Adipocyte (in vitro differentiated cells): Measurements from ENCODE around the gene PDZRN3.

Source experiments
- DNase-seq: peaks from one replicate; pipeline ENCODE4 v3.0.0-alpha.2; 2015; ENCODE audit warnings: low read depth
- H3K27me3 ChIP-seq: replicated peaks from 2 replicates; pipeline ENCODE4 v1.7.0; 2013; ENCODE audit warnings: mild to moderate bottlenecking, low read length, moderate library complexity; ENCODE audit not compliant: control insufficient read depth, insufficient read depth
- H3K36me3 ChIP-seq: 2 replicates; pipeline ENCODE4 v1.7.0; 2013; ENCODE audit warnings: low read length, mild to moderate bottlenecking, moderate library complexity; ENCODE audit not compliant: control insufficient read depth, insufficient read depth, severe bottlenecking
- H3K4me1 ChIP-seq: 2 replicates; pipeline ENCODE4 v1.7.0; 2013; ENCODE audit warnings: mild to moderate bottlenecking, low read length, moderate library complexity; ENCODE audit not compliant: control insufficient read depth, insufficient read depth
- H3K4me3 ChIP-seq: 2 replicates; pipeline ENCODE4 v1.7.0; 2013; ENCODE audit warnings: mild to moderate bottlenecking, low read length, moderate library complexity
- H3K9ac ChIP-seq: 2 replicates; pipeline ENCODE4 v1.7.0; 2013; ENCODE audit warnings: mild to moderate bottlenecking, low read length, moderate library complexity
- H3K9me3 ChIP-seq: 2 replicates; pipeline ENCODE4 v1.7.0; 2013; ENCODE audit warnings: mild to moderate bottlenecking, low read length, moderate library complexity; ENCODE audit not compliant: control insufficient read depth

The PDZRN3 gene

DNA sequence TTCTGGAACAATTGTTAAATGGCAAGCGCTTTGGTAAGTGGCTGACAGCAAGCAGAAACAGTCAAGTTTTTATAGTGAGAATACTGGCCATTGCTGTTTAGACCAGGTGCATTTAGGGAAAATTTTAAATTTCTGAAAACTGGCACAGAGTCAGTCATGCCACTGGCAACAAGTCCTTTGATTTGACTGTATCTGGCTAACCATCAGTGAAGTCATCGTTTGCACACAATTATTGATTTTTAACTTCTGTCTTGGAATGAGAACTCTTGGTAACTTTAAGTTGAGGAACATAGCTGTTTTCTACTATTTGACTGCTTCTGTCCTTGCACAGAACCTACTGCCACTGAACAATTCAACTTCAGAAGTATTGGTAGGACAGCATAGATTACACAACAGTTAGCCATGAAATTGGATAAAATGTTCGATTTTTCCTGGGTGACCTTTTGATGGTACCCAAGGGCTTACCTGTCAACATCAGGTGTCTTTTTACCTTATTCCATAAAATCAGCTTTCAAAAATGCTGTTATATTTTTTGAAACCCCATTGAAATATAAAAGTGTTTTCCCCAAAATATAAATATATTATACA is 225.0 kb downstream of the PDZRN3 start:
- H3K36me3 ChIP-seq: peaks cover 54% of the 10 kb centered on the region
- H3K27me3 ChIP-seq: no peaks in the 10 kb centered on the region
- no peak overlapping the region for H3K4me3 ChIP-seq
- no peaks in the 10 kb centered on the region for H3K9me3 ChIP-seq
- no peak overlapping the region for H3K9ac ChIP-seq
- peaks cover 25% of the 10 kb centered on the region for H3K4me1 ChIP-seq
- DNase-seq: no peak

DNA sequence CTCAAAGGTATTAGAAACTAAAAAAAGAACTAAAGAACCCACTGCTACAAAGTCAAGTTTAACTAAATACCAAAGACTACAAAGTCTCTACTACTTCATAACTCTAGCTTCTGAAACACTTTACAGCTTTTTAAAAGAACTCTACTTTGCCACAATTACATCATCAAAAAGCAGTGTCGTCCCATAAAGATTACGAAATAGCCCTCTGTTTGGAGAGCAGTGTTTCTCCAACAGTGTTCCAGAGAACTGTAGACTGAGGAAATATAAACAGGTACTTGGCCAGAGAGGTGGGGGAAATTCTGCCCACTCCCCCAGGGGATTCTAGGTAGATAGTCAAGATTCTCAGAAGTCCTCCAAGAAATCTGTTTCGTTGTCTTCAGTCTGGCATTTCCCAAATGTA is 225.6 kb downstream of the PDZRN3 start:
- Histone ChIP-seq H3K4me1 (peaks cover 25% of the 10 kb centered on the region), H3K27me3 (no peaks in the 10 kb centered on the region), H3K9ac (no peak overlapping the region), H3K4me3 (no peak overlapping the region), H3K36me3 (peaks cover 60% of the 10 kb centered on the region), H3K9me3 (no peaks in the 10 kb centered on the region)
- DNase-seq: peak; percentile 81

DNA sequence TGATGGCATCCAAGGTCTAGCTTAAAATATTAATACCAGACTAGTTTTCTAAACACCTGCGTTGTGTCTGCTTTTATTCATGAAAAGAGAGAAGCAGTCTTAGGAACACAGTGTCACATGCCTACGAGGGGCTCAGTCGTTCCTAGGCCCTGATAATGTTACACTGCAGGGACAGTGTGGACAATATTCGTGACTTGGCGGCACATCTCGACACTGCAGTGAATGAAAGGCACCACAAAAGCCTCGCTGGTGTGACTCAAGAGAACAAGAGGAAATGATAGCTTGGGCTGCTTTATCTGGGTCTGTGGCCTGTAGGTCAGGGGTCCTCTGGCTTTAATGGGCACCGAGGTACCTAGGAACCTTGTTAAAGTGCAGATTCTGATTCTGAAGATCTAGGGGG is 226.7 kb downstream of the PDZRN3 start:
- Histone ChIP-seq H3K27me3 (no peaks in the 10 kb centered on the region), H3K4me1 (peaks cover 25% of the 10 kb centered on the region), H3K9ac (no peak overlapping the region), H3K36me3 (peaks cover 59% of the 10 kb centered on the region), H3K9me3 (no peaks in the 10 kb centered on the region), H3K4me3 (no peak overlapping the region)
- DNase-seq: no peak

DNA sequence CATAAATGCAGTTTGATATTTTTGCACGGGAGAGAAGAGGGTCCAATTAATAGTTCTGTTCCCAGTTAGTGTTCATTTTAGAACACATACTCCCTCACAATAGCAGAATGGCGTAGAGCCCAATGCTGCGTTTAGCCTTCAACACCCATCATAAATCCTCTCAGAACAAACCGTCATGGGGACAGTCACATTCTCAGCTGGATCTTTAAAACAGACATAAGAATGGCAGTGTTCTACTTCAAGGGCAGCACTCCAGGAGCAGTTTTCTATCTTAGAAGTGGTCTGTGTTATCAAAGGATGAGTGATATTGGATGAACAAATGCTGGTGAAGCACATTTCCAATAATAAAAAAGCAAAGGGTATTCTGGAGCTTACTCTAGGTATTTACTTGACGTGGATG is 230.5 kb downstream of the PDZRN3 start:
- Histone ChIP-seq H3K9me3 (no peaks in the 10 kb centered on the region), H3K4me1 (peaks cover 17% of the 10 kb centered on the region), H3K36me3 (peaks cover 74% of the 10 kb centered on the region), H3K27me3 (no peaks in the 10 kb centered on the region), H3K9ac (no peak overlapping the region), H3K4me3 (no peak overlapping the region)
- DNase-seq: no peak

DNA sequence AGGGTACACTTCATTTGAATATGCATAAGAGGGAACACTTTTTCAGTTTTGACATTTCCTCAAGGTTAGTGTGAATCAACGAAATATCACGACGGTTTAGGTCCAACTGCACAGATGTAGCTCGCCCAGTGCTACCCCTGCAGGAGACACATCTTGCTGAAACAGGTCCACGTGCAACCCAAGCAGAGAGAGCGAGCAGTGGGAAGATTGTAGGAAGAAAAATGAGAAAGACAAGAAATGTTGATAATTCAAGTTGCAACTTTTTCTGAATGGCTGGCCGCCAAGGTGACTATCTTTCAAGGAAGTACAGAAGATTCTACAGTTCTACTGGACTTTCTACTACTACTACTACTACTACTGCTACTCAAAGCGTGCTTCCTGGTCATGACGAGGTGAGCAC is 231.7 kb downstream of the PDZRN3 start:
- DNase-seq: no peak
- no peak overlapping the region for H3K4me3 ChIP-seq
- H3K9me3 ChIP-seq: no peaks in the 10 kb centered on the region
- peaks cover 16% of the 10 kb centered on the region for H3K4me1 ChIP-seq
- no peaks in the 10 kb centered on the region for H3K27me3 ChIP-seq
- peaks cover 81% of the 10 kb centered on the region for H3K36me3 ChIP-seq
- H3K9ac ChIP-seq: no peak overlapping the region

DNA sequence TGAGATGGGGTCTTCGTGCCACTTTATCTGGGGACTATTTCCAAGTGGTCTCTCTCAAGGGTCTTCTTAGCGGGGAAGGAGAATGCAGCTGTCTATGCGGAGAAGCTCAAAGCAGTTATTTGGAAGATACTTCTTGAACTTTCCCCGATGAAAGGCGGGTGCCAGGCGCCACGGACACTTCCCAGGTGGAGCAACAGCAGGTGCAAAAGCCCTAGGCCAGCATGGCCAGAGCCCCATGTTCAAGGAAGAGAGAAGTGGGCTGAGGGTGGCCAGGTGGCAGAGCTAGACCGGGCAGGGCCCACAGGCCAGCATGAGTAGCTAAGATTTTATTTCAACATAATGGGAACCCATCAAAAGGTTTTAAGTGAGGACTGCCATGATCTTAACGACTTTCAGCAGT is 232.8 kb downstream of the PDZRN3 start:
- peaks cover 16% of the 10 kb centered on the region for H3K4me1 ChIP-seq
- H3K9me3 ChIP-seq: no peaks in the 10 kb centered on the region
- H3K27me3 ChIP-seq: no peaks in the 10 kb centered on the region
- H3K4me3 ChIP-seq: no peak overlapping the region
- no peak overlapping the region for H3K9ac ChIP-seq
- no peak for DNase-seq
- peaks cover 80% of the 10 kb centered on the region for H3K36me3 ChIP-seq

DNA sequence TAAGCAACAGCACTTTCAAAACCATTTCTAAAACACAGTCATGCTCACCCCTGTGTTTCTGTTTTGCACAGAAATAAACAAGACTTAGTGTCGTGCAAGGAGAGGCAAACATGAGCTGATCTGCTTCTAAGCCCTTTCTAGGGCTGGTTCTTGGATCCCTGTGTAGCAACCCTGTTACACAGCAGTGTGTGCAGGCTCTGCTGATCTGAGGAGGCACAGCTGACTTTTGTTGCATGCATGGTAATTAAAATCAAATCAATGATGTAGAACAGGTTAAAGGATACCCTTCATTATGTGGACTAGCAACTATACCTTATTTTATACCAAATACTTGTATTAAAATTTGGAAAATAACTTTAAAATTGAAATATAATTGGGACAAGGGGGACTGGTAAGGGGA is 234.8 kb downstream of the PDZRN3 start:
- Histone ChIP-seq H3K36me3 (peaks cover 79% of the 10 kb centered on the region), H3K9ac (no peak overlapping the region), H3K9me3 (no peaks in the 10 kb centered on the region), H3K4me3 (no peak overlapping the region), H3K27me3 (no peaks in the 10 kb centered on the region), H3K4me1 (peaks cover 16% of the 10 kb centered on the region)
- DNase-seq: no peak

DNA sequence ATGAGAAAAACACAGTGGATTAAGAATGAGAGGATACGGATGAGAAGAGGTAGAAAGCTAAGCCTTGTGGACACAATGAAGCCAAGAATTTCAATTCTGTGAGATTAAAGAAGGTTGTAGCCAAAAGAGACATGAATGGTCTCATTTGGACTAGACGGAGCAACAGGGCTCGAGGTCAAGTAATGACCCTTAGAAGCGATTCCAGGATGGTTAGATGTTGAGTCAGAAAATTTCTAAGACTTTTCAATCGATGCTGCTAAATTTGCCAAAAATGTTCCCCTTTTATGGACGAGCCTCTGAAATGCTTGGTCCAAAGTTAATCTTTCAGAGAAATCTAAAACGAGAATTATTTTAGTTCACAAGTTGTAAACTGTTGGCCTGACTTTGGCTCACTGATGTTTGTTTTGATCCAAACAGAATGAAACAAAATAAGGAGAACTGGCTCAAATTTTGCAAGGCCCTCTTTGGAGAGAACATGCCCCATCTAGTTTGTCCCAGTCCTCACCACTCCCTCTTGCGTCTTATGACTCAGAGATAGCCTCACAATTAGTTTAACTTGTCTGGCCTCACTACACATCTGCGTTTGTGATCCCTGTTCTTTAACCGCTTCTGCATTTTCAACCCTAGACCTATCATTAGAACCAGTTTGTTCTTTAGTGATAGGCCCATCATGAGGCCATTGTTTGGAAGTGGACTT is 235.5 kb downstream of the PDZRN3 start:
- H3K36me3 ChIP-seq: peaks cover 79% of the 10 kb centered on the region
- H3K4me1 ChIP-seq: peaks cover 16% of the 10 kb centered on the region

DNA sequence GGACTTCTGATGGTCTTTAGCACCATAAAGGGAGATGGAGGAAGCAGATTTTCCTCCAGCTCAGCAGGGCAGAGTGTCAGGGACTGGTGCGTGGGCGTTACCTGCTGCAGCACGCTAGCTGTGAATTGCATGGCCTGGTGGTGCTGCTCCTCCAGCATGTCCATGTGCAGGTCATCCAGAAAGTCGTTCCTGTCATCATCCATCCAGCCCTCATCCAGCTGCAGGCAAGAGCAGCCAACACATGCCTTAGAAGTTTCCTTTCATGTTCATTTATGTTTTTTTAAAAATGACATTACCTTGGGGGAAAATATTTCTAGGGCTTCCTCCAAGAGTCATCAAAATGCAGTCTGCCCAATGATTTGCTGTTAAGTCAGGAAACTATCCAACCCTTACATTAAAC is 239.2 kb downstream of the PDZRN3 start:
- H3K9me3 ChIP-seq: no peaks in the 10 kb centered on the region
- peaks cover 86% of the 10 kb centered on the region for H3K36me3 ChIP-seq
- no peak overlapping the region for H3K4me3 ChIP-seq
- DNase-seq: no peak
- peaks cover 16% of the 10 kb centered on the region for H3K4me1 ChIP-seq
- H3K27me3 ChIP-seq: no peaks in the 10 kb centered on the region
- H3K9ac ChIP-seq: no peak overlapping the region

More for the DNA sequence above, 235.5 kb downstream of the PDZRN3 start:
- Histone ChIP-seq H3K9me3 (no peaks in the 10 kb centered on the region), H3K9ac (no peak overlapping the region), H3K4me3 (no peak overlapping the region), H3K27me3 (no peaks in the 10 kb centered on the region)
- no peak for DNase-seq

DNA sequence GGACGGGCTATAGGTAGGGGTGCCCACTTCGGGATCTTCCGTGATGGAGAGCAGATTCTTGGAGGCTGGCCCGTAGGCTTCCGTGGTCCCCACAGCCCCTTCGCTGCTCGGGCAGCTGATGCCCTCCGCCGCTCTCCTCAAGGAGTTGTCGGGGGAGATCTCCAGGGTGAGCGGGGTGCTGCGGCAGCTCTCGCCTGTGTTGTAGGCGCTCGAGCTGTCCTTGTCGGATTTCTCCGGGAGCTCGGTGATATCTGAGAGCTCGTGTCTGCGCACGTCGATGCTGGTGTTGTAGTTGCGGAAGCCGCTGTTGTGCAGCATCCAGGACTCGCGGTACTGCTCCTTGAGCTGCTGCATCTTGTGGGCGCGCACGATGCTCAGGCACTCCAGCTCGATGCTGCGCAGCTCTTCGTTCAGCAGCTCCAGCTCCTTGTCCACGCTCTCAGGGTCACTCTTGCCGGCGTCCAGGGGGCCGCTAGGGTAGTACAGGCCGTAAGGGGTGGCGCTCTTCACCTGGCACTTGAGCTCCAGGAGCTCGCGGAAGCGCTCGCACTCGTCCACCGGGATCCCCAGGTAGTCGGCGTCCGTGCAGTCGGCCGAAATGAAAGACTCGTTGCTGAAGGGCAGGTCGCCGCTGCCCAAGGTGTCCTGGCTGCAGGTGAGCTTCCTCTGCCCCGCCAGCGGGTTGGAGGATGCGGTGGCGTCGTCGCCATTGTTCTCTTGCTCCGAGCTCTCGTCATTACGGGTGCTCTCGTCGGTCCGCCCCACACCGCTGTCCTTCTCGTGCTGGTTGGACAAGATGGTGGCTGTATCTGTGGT is 240.4 kb downstream of the PDZRN3 start:
- H3K36me3 ChIP-seq: peaks cover 73% of the 10 kb centered on the region
- no peak overlapping the region for H3K9ac ChIP-seq
- peaks cover 9% of the 10 kb centered on the region for H3K4me1 ChIP-seq
- no peaks in the 10 kb centered on the region for H3K27me3 ChIP-seq
- no peaks in the 10 kb centered on the region for H3K9me3 ChIP-seq
- DNase-seq: no peak
- H3K4me3 ChIP-seq: no peak overlapping the region

DNA sequence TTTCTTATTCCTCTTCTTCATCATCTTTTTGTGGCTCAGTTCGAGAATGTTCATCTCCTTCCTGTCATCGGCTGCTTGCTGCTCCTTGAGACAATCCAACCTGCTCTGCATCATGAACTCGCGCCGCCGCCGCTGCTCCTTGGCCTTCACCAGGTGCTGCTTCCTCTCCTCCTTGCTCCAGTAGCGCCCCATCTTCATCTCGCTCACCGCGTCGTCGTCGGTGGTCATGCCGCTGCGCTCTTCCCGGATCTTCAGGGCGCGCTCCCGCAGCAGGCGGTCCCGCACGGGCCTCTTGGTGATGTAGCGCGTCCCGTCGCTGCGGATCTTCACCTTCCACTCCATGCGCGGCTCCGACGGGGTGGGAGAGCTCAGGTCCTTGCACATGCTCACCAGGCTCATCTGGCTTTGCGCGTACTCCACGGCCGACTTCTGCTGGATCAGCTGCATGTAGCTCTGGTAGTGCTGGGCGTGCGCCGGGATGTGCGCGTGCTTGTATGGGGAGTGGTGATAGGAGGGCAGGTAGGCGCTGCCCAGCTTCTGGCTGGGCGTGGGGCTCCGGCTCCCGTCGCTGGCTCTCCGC is 241.2 kb downstream of the PDZRN3 start:
- Histone ChIP-seq H3K9ac (no peak overlapping the region), H3K4me3 (no peak overlapping the region), H3K4me1 (peaks cover 2% of the 10 kb centered on the region), H3K27me3 (no peaks in the 10 kb centered on the region), H3K36me3 (peaks cover 68% of the 10 kb centered on the region), H3K9me3 (no peaks in the 10 kb centered on the region)
- DNase-seq: no peak
